GM19397 (cell line): Measurements from ENCODE around the gene ITPA.

Experiments used
- ATAC-seq: cut with Tn5 transposase; IDR thresholded peaks from one replicate; pipeline ENCODE4 v1.9.1; 2021; ENCODE audit warnings: mild to moderate bottlenecking, moderate library complexity; ENCODE audit not compliant: unreplicated experiment

Gene ITPA

DNA sequence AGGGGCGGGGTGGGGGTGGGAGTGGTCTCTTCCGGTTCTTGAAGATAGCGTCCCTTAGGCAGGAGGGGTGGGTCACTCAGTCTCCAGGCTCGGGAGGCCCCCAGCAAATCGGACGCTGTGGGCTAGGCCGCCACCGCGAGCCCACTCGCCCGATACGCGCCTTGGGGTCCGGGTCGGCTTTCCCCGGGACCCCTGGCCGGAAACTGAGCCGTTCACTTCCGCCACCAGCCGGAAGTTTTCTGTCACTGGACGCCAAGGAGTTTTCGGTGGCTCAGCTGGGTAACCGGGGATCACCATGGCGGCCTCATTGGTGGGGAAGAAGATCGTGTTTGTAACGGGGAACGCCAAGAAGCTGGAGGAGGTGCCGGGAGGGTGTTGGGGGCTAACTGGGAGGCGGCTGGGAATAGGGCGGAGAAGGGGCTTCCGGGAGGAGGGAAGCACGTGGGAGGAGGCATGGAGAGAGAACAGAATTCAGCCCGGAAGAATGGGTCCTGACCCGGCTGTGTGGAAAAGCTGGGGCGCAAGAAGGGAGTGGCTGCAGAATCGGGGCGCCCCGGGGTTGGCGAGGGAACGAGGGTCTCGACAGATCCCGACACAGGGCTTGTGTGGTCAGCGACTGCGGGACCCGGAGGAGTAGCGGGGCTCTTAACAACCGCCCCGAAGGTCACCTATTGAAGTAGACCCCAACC lies at the start of gene ITPA:
Gene ITPA (plus strand): TSS at position 242 of the 689 bp plus-strand sequence. CDS start 54 bp downstream, at position 296.
- ATAC-seq: peak; percentile 51

GRCh38 chr20:3160418-3160817 lies 48.9 kb upstream of the ITPA start:
- ATAC-seq: no peak

GRCh38 chr20:3161316-3162079 lies 47.8 kb upstream of the ITPA start:
- ATAC-seq: no peak

DNA sequence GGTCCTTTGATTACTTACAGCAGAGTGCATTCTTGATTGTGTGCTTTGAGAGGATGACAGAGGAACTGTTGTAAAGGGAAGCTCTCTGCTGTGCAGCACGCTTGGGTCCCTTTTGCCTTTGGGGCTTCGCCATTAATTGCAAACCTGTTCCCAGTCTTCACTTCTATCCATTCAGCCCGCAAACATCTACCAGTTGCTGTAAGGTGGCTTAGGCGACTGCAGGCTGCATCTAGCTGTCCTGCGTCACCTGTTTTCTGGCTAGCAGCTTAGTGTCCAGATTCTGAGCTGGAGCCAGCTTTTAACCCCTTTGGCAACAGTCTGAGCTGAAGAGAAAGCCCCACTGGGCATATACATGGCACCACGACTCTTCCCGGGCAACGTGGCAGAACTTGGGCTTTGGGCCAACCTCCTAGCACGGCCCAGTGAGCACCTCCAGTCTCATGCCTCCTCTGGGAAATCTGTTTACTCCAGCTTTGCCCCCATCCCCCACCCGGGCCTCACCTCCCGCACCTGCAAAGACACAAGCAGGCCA lies 47.2 kb upstream of the ITPA start:
- no peak for ATAC-seq

DNA sequence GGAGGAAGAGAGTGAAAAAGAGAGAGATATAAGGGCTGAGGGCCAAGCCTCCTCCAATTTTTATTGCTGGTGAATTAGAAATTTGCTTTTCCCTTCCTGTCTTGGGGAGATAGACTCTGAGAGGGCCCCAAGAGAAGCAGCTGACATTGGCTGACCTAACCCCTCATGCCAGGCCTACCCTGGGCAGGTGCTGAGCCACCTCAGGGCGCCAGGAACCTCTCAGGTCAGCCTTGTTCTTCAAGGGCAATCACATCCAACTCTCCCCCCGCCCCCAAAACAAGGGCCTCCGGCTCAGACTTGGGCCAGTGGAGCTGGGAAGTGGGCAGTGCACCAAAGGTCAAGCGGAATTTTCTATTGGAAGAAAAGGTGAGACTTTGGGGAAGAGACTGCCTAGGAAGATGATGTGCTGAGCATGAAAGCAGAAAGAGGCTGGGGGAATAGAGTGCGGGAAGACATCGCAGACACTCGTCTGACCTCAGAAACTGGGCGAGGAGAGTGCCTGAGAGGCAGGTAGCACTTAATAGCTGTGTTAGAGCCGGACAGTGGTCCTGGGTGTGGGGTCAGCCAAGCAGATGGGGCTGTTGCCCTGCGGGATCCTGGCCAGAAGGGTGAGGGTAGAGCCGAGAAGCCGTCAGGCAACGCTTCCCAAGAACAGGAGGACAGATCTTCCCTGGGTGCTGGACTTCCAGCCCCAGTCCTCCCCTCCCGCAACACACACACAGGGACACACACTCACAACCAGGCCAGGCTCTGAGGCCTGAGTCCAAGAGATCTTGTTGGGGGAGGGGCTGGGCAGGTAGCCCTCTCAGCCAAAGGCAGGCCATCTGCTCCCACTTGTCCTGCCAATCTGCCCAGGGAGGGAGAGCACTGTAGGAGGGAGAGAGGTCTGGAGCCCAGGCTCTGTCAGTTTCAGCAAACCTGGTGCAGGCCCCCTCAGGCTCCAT lies 45.9 kb upstream of the ITPA start:
- no peak for ATAC-seq

DNA sequence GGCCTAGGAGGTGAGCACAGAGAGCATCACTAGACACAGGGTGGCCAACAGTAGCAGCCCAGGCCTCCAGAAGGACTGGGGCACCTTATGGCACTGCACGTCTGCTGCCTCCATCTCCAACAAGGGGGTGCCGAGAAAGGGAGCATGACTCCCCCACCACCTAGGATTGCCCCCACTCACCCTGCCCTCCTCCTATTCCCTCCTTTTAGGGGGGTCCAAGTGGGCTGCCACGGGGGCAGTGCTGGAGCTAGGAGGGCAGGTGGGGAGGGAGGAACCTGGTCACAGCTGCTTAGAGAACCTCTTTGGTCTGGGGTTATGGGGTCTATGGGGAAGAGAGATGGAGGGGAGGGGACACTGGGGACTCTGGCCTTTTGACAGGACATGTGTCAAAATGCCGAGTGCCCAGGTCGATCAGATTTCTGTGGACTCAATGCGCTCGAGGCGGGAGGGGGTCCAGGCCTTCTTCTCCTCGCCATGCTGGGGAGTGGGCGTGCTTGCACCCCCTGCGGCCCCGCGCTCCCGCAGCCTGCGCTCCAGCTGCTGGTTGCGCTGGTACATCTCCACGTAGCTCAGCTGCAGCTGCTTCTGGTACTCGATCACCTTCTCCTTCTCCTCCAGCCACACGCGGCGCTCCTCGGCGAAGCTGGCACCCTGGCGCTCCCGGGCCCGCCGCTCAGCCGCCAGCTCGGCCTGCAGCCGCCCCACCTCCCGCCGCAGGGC lies 45.1 kb upstream of the ITPA start:
- no peak for ATAC-seq

- ATAC-seq: no peak
Observed at GRCh38 chr20:3164763-3165410, 44.4 kb upstream of the ITPA start.

- no peak for ATAC-seq
Observed at GRCh38 chr20:3165473-3166337, 43.6 kb upstream of the ITPA start.

- no peak for ATAC-seq
Observed at GRCh38 chr20:3166338-3166912, 42.9 kb upstream of the ITPA start.

GRCh38 chr20:3166913-3167342 lies 42.4 kb upstream of the ITPA start:
- ATAC-seq: no peak

GRCh38 chr20:3167738-3168078 lies 41.6 kb upstream of the ITPA start:
- ATAC-seq: no peak

- ATAC-seq: no peak
Observed at GRCh38 chr20:3168079-3168828, 41.0 kb upstream of the ITPA start.

- ATAC-seq: no peak
Observed at GRCh38 chr20:3168829-3169590, 40.3 kb upstream of the ITPA start.

- ATAC-seq: no peak
Observed at GRCh38 chr20:3171391-3172125, 37.7 kb upstream of the ITPA start.

GRCh38 chr20:3172126-3172932 lies 37.0 kb upstream of the ITPA start:
- no peak for ATAC-seq
